HEK293 (cell line): ENCODE data around the gene BCLAF1.

Experiments used
- CTCF ChIA-PET: fragments of 350-600 bp; formaldehyde crosslinking; extraction: SDS; loops from one replicate; lab custom pipeline; 2021; ENCODE audit warnings: antibody characterized with exemption; lab: Yijun Ruan, JAX
- POLR2A ChIA-PET: fragments of 300-600 bp; formaldehyde crosslinking; extraction: SDS; loops from one replicate; lab custom pipeline; 2020; ENCODE audit warnings: antibody characterized with exemption, inconsistent platforms; lab: Yijun Ruan, JAX
- H3K27ac ChIP-seq: fragments of 200-500 bp; sonication (Bioruptor generic); 2 replicates; pipeline ENCODE4 v1.5.1; 2014; ENCODE audit warnings: low read depth, low read length, control low read depth, inconsistent platforms; ENCODE audit errors: extremely low read depth
- H3K36me3 ChIP-seq, 2 experiments: fragments of 200-500 bp in 1 of 2; sonication (Bioruptor generic) in 1 of 2; 1 replicate in 1 of 2; 2 replicates in 1 of 2; pipeline ENCODE4 v1.5.1; 2014 to 2017; ENCODE audit warnings: inconsistent platforms in 2 of 2, low read length in 2 of 2; ENCODE audit not compliant: control insufficient read depth in 2 of 2, insufficient read depth in 1 of 2
- H3K4me1 ChIP-seq: fragments of 200-500 bp; sonication (Bioruptor generic); 2 replicates; pipeline ENCODE4 v1.5.1; 2014; ENCODE audit warnings: mild to moderate bottlenecking, low read length, inconsistent platforms; ENCODE audit not compliant: control insufficient read depth, insufficient read depth
- H3K4me3 ChIP-seq: 2 replicates; pipeline ENCODE4 v1.5.1; 2011; ENCODE audit warnings: low read depth, mild to moderate bottlenecking, control low read depth, low read length, moderate library complexity
- H3K9me3 ChIP-seq: fragments of 200-500 bp; sonication (Bioruptor generic); 2 replicates; pipeline ENCODE4 v1.5.1; 2014; ENCODE audit warnings: low read depth, low read length, inconsistent platforms; ENCODE audit not compliant: control insufficient read depth, insufficient read depth
- EGR2 ChIP-seq: fragments of 450-650 bp; formaldehyde crosslinking; IDR thresholded peaks from 2 replicates; pipeline ENCODE4 v1.5.1; 2016; ENCODE audit warnings: low read depth, missing biosample characterization, missing genetic modification characterization
- HIC1 ChIP-seq: fragments of 450-650 bp; formaldehyde crosslinking; IDR thresholded peaks from 2 replicates; pipeline ENCODE4 v1.5.1; 2016; ENCODE audit warnings: missing biosample characterization, missing genetic modification characterization
- KLF7 ChIP-seq: fragments of 450-650 bp; formaldehyde crosslinking; IDR thresholded peaks from 2 replicates; pipeline ENCODE4 v1.5.1; 2016; ENCODE audit warnings: missing biosample characterization, missing genetic modification characterization, borderline replicate concordance
- MEIS1 ChIP-seq: sonication (generic); formaldehyde crosslinking; IDR thresholded peaks from 2 replicates; pipeline ENCODE4 v1.8.1; 2022; ENCODE audit warnings: missing genetic modification reagents, mild to moderate bottlenecking, borderline replicate concordance
- PRDM4 ChIP-seq: fragments of 450-650 bp; formaldehyde crosslinking; IDR thresholded peaks from 2 replicates; pipeline ENCODE4 v1.5.1; 2017; ENCODE audit warnings: missing biosample characterization, missing genetic modification characterization
- ZBTB6 ChIP-seq: fragments of 450-650 bp; formaldehyde crosslinking; IDR thresholded peaks from 2 replicates; pipeline ENCODE4 v1.5.1; 2017; ENCODE audit warnings: missing biosample characterization, missing genetic modification characterization
- ZFP3 ChIP-seq: fragments of 450-650 bp; formaldehyde crosslinking; IDR thresholded peaks from 2 replicates; pipeline ENCODE4 v1.5.1; 2016; ENCODE audit warnings: low read depth, missing biosample characterization, missing genetic modification characterization
- ZNF132 ChIP-seq: fragments of 450-650 bp; formaldehyde crosslinking; IDR thresholded peaks from 2 replicates; pipeline ENCODE4 v1.5.1; 2017; ENCODE audit warnings: missing biosample characterization, missing genetic modification characterization, borderline replicate concordance
- ZNF169 ChIP-seq: fragments of 450-650 bp; formaldehyde crosslinking; IDR thresholded peaks from 2 replicates; pipeline ENCODE4 v1.5.1; 2016; ENCODE audit warnings: missing biosample characterization, missing genetic modification characterization
- ZNF202 ChIP-seq: fragments of 450-650 bp; formaldehyde crosslinking; IDR thresholded peaks from 2 replicates; pipeline ENCODE4 v1.5.1; 2016; ENCODE audit warnings: missing biosample characterization, missing genetic modification characterization, borderline replicate concordance
- ZNF48 ChIP-seq: fragments of 450-650 bp; formaldehyde crosslinking; IDR thresholded peaks from 2 replicates; pipeline ENCODE4 v1.5.1; 2016; ENCODE audit warnings: missing biosample characterization, missing genetic modification characterization
- ZNF488 ChIP-seq: fragments of 450-650 bp; formaldehyde crosslinking; IDR thresholded peaks from 2 replicates; pipeline ENCODE4 v1.5.1; 2016; ENCODE audit warnings: missing biosample characterization, missing genetic modification characterization
- ZNF513 ChIP-seq: fragments of 450-650 bp; IDR thresholded peaks from 2 replicates; pipeline ENCODE4 v1.5.1; 2018; ENCODE audit warnings: missing biosample characterization, missing genetic modification characterization
- ZNF544 ChIP-seq: fragments of 450-650 bp; formaldehyde crosslinking; IDR thresholded peaks from 2 replicates; pipeline ENCODE4 v1.5.0; 2017; ENCODE audit warnings: missing biosample characterization, missing genetic modification characterization
- ZNF629 ChIP-seq: fragments of 450-650 bp; formaldehyde crosslinking; IDR thresholded peaks from 2 replicates; pipeline ENCODE4 v1.5.1; 2017; ENCODE audit warnings: missing biosample characterization, missing genetic modification characterization
- ZNF670 ChIP-seq: fragments of 450-650 bp; formaldehyde crosslinking; IDR thresholded peaks from 2 replicates; pipeline ENCODE4 v1.5.1; 2016; ENCODE audit warnings: missing biosample characterization, missing genetic modification characterization, low read depth
- ZNF704 ChIP-seq: fragments of 450-650 bp; formaldehyde crosslinking; IDR thresholded peaks from 2 replicates; pipeline ENCODE4 v1.5.1; 2016; ENCODE audit warnings: missing biosample characterization, missing genetic modification characterization
- ZXDB ChIP-seq: fragments of 450-650 bp; formaldehyde crosslinking; IDR thresholded peaks from 2 replicates; pipeline ENCODE4 v1.5.1; 2016; ENCODE audit warnings: missing biosample characterization, missing genetic modification characterization

BCLAF1 gene

GRCh38 chr6:136262940-136263339, 26.7 kb downstream of the BCLAF1 start:
- CTCF ChIA-PET: interaction anchor here (1.5 kb wide), 1 partner anchor 284 kb away, joined by 3 read pairs; no protein-coding TSS in a partner anchor
- Histone ChIP-seq H3K27ac (no peak overlapping the region), H3K4me3 (no peak overlapping the region), H3K9me3 (no peaks in the 10 kb centered on the region), H3K36me3 (peaks cover 87 to 99% of the 10 kb centered on the region in 2 experiments), H3K4me1 (no peaks in the 10 kb centered on the region)
- TF ChIP-seq MEIS1 (CRISPR knock-in tag): no peak
- no peak for TF ChIP-seq ZNF169 (tag by site-specific recombination)
- TF ChIP-seq ZNF704 (tag by site-specific recombination): no peak
- no peak for TF ChIP-seq EGR2 (tag by site-specific recombination)
- TF ChIP-seq ZNF670 (tag by site-specific recombination): no peak
- TF ChIP-seq ZNF132 (tag by site-specific recombination): no peak
- no peak for TF ChIP-seq ZNF48 (tag by site-specific recombination)
- TF ChIP-seq ZFP3 (tag by site-specific recombination): no peak
- TF ChIP-seq ZNF488 (tag by site-specific recombination): no peak
- TF ChIP-seq ZNF629 (tag by site-specific recombination): no peak
- TF ChIP-seq HIC1: no peak
- TF ChIP-seq ZNF544 (tag by site-specific recombination): no peak
- TF ChIP-seq ZBTB6 (tag by site-specific recombination): no peak
- no peak for TF ChIP-seq ZNF513 (tag by site-specific recombination)
- no peak for TF ChIP-seq ZXDB (tag by site-specific recombination)
- no peak for TF ChIP-seq ZNF202
- POLR2A ChIA-PET: interaction anchor here (1.7 to 1.9 kb wide), 2 partner anchors 13 to 26 kb away, joined by 5 to 7 read pairs; partner anchors contain the start of genes BCLAF1 and MTFR2

- CTCF ChIA-PET: interaction anchor here (0.5 to 3.8 kb wide), 3 partner anchors 63 to 1335 kb away, joined by 3 to 22 read pairs (median 3); no protein-coding TSS in a partner anchor
- peaks cover 34% of the 10 kb centered on the region in 2 experiments for H3K36me3 ChIP-seq
- POLR2A ChIA-PET: interaction anchor here (7.0 kb wide), 1 partner anchor 34 kb away, joined by 80 read pairs; the partner anchor contains the start of gene BCLAF1
Observed at GRCh38 chr6:136254851-136255466, 34.7 kb downstream of the BCLAF1 start.

More at GRCh38 chr6:136254851-136255466, 34.7 kb downstream of the BCLAF1 start:
- peaks cover 9% of the 10 kb centered on the region; the same call in 1 of the 2 replicates for H3K4me1 ChIP-seq
- H3K27ac ChIP-seq: no peak overlapping the region
- H3K9me3 ChIP-seq: no peaks in the 10 kb centered on the region
- no peak overlapping the region for H3K4me3 ChIP-seq
- TF ChIP-seq KLF7 (tag by site-specific recombination) (no peak), PRDM4 (tag by site-specific recombination) (peak; percentile 61; the same call in 1 of the 2 replicates)
